Spinal cord (tissue), 10 donors: ENCODE measurements around the gene DRAXIN. TPM values are rescaled to one million over a fixed set of nuclear protein-coding genes. Genes with fewer than 3 reads are reported as not detected.

Source experiments
- DNase-seq, 6 donors: peaks; one replicate each; pipeline versions ENCODE4 v3.0.0 to v3.0.0-alpha.2; 2013 to 2015; ENCODE audit warnings: low spot score in 6 of 6, low read depth in 4 of 6
- H3K27ac ChIP-seq: one replicate; pipeline ENCODE4 v1.5.1; 2013; ENCODE audit warnings: low read depth, low read length, control low read depth
- H3K27me3 ChIP-seq: one replicate; pipeline ENCODE4 v1.6.1; 2013; ENCODE audit warnings: low read length; ENCODE audit not compliant: control insufficient read depth, insufficient read depth
- H3K36me3 ChIP-seq: one replicate; pipeline ENCODE4 v1.6.1; 2013; ENCODE audit warnings: low read length; ENCODE audit not compliant: control insufficient read depth, insufficient read depth
- H3K4me1 ChIP-seq: one replicate; pipeline ENCODE4 v1.6.1; 2013; ENCODE audit warnings: low read length; ENCODE audit not compliant: control insufficient read depth, insufficient read depth
- H3K4me3 ChIP-seq: one replicate; pipeline ENCODE4 v1.5.1; 2013; ENCODE audit warnings: low read depth, low read length, control low read depth
- H3K9me3 ChIP-seq: one replicate; pipeline ENCODE4 v1.6.1; 2013; ENCODE audit warnings: low read length; ENCODE audit not compliant: control insufficient read depth, insufficient read depth
- WGBS: methylation state at CpG from one replicate; pipeline ENCODE4 v1.1.5; 2013; ENCODE audit warnings: missing lambda C conversion rate; ENCODE audit not compliant: insufficient coverage; 5-methylcytosine and 5-hydroxymethylcytosine counted together
- polyA plus RNA-seq, 2 donors: library from polyadenylated mRNA; unstranded; fragments of 120-200 nt; gene quantifications; one replicate each; pipeline ENCODE4 v1.2.1, GENCODE V29; 2013; ENCODE audit not compliant: insufficient read length in 2 of 2
- total RNA-seq, 2 donors: library from RNA; depleted of rRNA in 1 of 2; stranded (reverse); fragments of 120-200 nt in 1 of 2; fragments of >200 nt in 1 of 2; gene quantifications; one replicate each; pipeline versions ENCODE4 v1.2.3 to v1.2.4, GENCODE V29; 2013 to 2014
- donor health status: healthy.

DRAXIN gene
- total and polyA plus RNA-seq, 4 donors, result 5.8 to 18.3 (median 8.9) TPM

GRCh38 chr1:11738783-11739182, 47.3 kb downstream of the DRAXIN start:
- 88% methylated on average over 3 of the region's 6 CpGs for WGBS
- H3K27ac ChIP-seq, result no peak overlapping the region

GRCh38 chr1:11740258-11741192, 49.0 kb downstream of the DRAXIN start:
- Histone ChIP-seq H3K36me3 (peaks cover 2% of the 10 kb centered on the region), H3K4me1 (peaks cover 17% of the 10 kb centered on the region), H3K4me3 (no peak overlapping the region), H3K27me3 (no peaks in the 10 kb centered on the region), H3K27ac (no peak overlapping the region), H3K9me3 (no peaks in the 10 kb centered on the region)
- 73% methylated on average over 14 of the region's 15 CpGs for WGBS
- no peak for DNase-seq

More at GRCh38 chr1:11738783-11739182, 47.3 kb downstream of the DRAXIN start:
- no peak for DNase-seq
- Histone ChIP-seq H3K27me3 (no peaks in the 10 kb centered on the region), H3K4me1 (peaks cover 18% of the 10 kb centered on the region), H3K4me3 (no peak overlapping the region), H3K9me3 (no peaks in the 10 kb centered on the region), H3K36me3 (no peaks in the 10 kb centered on the region)

- Histone ChIP-seq H3K9me3 (no peaks in the 10 kb centered on the region), H3K27ac (no peak overlapping the region), H3K4me3 (no peak overlapping the region), H3K4me1 (peaks cover 8% of the 10 kb centered on the region), H3K27me3 (no peaks in the 10 kb centered on the region), H3K36me3 (peaks cover 4% of the 10 kb centered on the region)
- 92% methylated on average over 2 of the region's 4 CpGs for WGBS
- DNase-seq, result no peak
Measured at GRCh38 chr1:11741482-11741881, 50.0 kb downstream of the DRAXIN start.

GRCh38 chr1:11741919-11742558, 50.5 kb downstream of the DRAXIN start:
- no peak for DNase-seq
- 91% methylated on average over 1 of the region's 5 CpGs for WGBS
- Histone ChIP-seq H3K27me3 (no peaks in the 10 kb centered on the region), H3K9me3 (no peaks in the 10 kb centered on the region), H3K4me3 (no peak overlapping the region), H3K4me1 (peaks cover 2% of the 10 kb centered on the region), H3K36me3 (peaks cover 8% of the 10 kb centered on the region), H3K27ac (no peak overlapping the region)

GRCh38 chr1:11744287-11744686, 52.8 kb downstream of the DRAXIN start:
- Histone ChIP-seq H3K36me3 (peaks cover 30% of the 10 kb centered on the region), H3K9me3 (no peaks in the 10 kb centered on the region), H3K4me3 (no peak overlapping the region), H3K27ac (no peak overlapping the region), H3K4me1 (no peaks in the 10 kb centered on the region), H3K27me3 (no peaks in the 10 kb centered on the region)
- DNase-seq, result no peak
- WGBS, result 62% methylated on average over 9 of the region's 9 CpGs

- Histone ChIP-seq H3K36me3 (peaks cover 48% of the 10 kb centered on the region), H3K9me3 (no peaks in the 10 kb centered on the region), H3K27ac (no peak overlapping the region), H3K27me3 (no peaks in the 10 kb centered on the region), H3K4me1 (no peaks in the 10 kb centered on the region), H3K4me3 (no peak overlapping the region)
- WGBS, result 66% methylated on average over 2 of the region's 6 CpGs
- no peak for DNase-seq
Measured at GRCh38 chr1:11746092-11746491, 54.6 kb downstream of the DRAXIN start.

GRCh38 chr1:11746795-11747487, 55.4 kb downstream of the DRAXIN start:
- Histone ChIP-seq H3K4me1 (no peaks in the 10 kb centered on the region), H3K27ac (no peak overlapping the region), H3K9me3 (no peaks in the 10 kb centered on the region), H3K36me3 (peaks cover 52% of the 10 kb centered on the region), H3K27me3 (no peaks in the 10 kb centered on the region), H3K4me3 (no peak overlapping the region)
- WGBS, result 87% methylated on average over 20 of the region's 20 CpGs
- DNase-seq, result peak in 1 of 6 donors; percentile 22

- H3K27me3 ChIP-seq, result no peaks in the 10 kb centered on the region
- H3K36me3 ChIP-seq, result peaks cover 52% of the 10 kb centered on the region
- no peaks in the 10 kb centered on the region for H3K9me3 ChIP-seq
- DNase-seq, result no peak
- no peak overlapping the region for H3K27ac ChIP-seq
- H3K4me3 ChIP-seq, result no peak overlapping the region
- H3K4me1 ChIP-seq, result peaks cover 4% of the 10 kb centered on the region
- 96% methylated on average over 26 of the region's 27 CpGs for WGBS
Measured at GRCh38 chr1:11748294-11749202, 57.0 kb downstream of the DRAXIN start.

GRCh38 chr1:11749203-11749689, 57.7 kb downstream of the DRAXIN start:
- Histone ChIP-seq H3K27me3 (no peaks in the 10 kb centered on the region), H3K36me3 (peaks cover 52% of the 10 kb centered on the region), H3K9me3 (no peaks in the 10 kb centered on the region), H3K27ac (no peak overlapping the region), H3K4me3 (no peak overlapping the region), H3K4me1 (peaks cover 4% of the 10 kb centered on the region)
- WGBS, result 86% methylated on average over 8 of the region's 9 CpGs
- no peak for DNase-seq
